PC-9 (cell line): ENCODE data around the gene C5orf63. TPM values are rescaled to one million over a fixed set of nuclear protein-coding genes. Genes with fewer than 3 reads are reported as not detected.
A peak's percentile ranks its signal among the peaks of the same experiment; 100 is the strongest.

Source experiments
- BruUV-seq: library from RNA; stranded (reverse); fragments of 400-500 nt; replicated peaks from 2 replicates; lab custom pipeline; 2021; lab: Mats Ljungman, UMichigan
- CTCF ChIA-PET: fragments of 300-600 bp; sonication (Branson Sonifier 250); formaldehyde crosslinking; loops from one replicate; lab custom pipeline; 2022; ENCODE audit warnings: antibody characterized with exemption; lab: Charles Lee
- POLR2A ChIA-PET: fragments of 300-600 bp; sonication (Branson Sonifier 250); formaldehyde crosslinking; loops from one replicate; lab custom pipeline; 2022; ENCODE audit warnings: antibody characterized with exemption; ENCODE audit not compliant: unreplicated experiment; lab: Charles Lee
- DNase-seq, 2 experiments: peaks; one replicate each; pipeline versions ENCODE4 v3.0.0 to v3.0.0-alpha.2; 2015 to 2022; ENCODE audit warnings: mixed read lengths in 1 of 2
- H2AFZ ChIP-seq: fragments of 200-600 bp; sonication (generic); 2 replicates; pipeline ENCODE4 v1.8.1; 2017; ENCODE audit warnings: antibody characterized with exemption
- H3F3A ChIP-seq: fragments of 200-600 bp; sonication (generic); 2 replicates; pipeline ENCODE4 v1.8.1; 2017; ENCODE audit warnings: antibody characterized with exemption, mild to moderate bottlenecking, low read depth; ENCODE audit not compliant: insufficient read depth
- H3K27ac ChIP-seq: fragments of 200-600 bp; sonication (generic); 2 replicates; pipeline ENCODE4 v1.6.1; 2016; ENCODE audit warnings: mixed run types
- H3K27me3 ChIP-seq: fragments of 200-600 bp; sonication (generic); 2 replicates; pipeline ENCODE4 v1.6.1; 2016; ENCODE audit warnings: low read depth, mixed run types; ENCODE audit not compliant: insufficient read depth
- H3K36me3 ChIP-seq: fragments of 200-600 bp; sonication (generic); 2 replicates; pipeline ENCODE4 v1.6.1; 2016; ENCODE audit warnings: low read depth, mixed run types
- H3K4me1 ChIP-seq: fragments of 200-600 bp; sonication (generic); replicated peaks from 2 replicates; pipeline ENCODE4 v1.6.1; 2016; ENCODE audit warnings: mixed run types; ENCODE audit not compliant: insufficient read depth
- H3K4me2 ChIP-seq: fragments of 200-600 bp; sonication (generic); 2 replicates; pipeline ENCODE4 v1.6.1; 2017; ENCODE audit warnings: mixed run types
- H3K4me3 ChIP-seq: fragments of 200-600 bp; sonication (generic); 2 replicates; pipeline ENCODE4 v1.6.1; 2016; ENCODE audit warnings: mixed run types
- H3K79me2 ChIP-seq: fragments of 200-600 bp; sonication (generic); 2 replicates; pipeline ENCODE4 v1.6.1; 2017; ENCODE audit warnings: low read depth, mixed run types
- H3K9me2 ChIP-seq: fragments of 200-600 bp; sonication (generic); 2 replicates; pipeline ENCODE4 v1.8.1; 2017; ENCODE audit warnings: mild to moderate bottlenecking; ENCODE audit not compliant: insufficient read depth
- H3K9me3 ChIP-seq: fragments of 200-600 bp; sonication (generic); 2 replicates; pipeline ENCODE4 v1.8.1; 2016; ENCODE audit warnings: low read depth; ENCODE audit not compliant: insufficient read depth
- H4K20me1 ChIP-seq: fragments of 200-600 bp; sonication (generic); 2 replicates; pipeline ENCODE4 v1.8.1; 2017; ENCODE audit not compliant: insufficient read depth
- CTCF ChIP-seq: fragments of 200-600 bp; sonication (generic); conservative IDR thresholded peaks from 2 replicates; pipeline ENCODE4 v1.6.1; 2017; ENCODE audit warnings: mixed run types, antibody characterized with exemption, mild to moderate bottlenecking, moderate library complexity
- EZH2 ChIP-seq: fragments of 200-600 bp; sonication (generic); IDR thresholded peaks from 2 replicates; pipeline ENCODE4 v1.8.0; 2017; ENCODE audit warnings: antibody characterized with exemption, low read depth
- intact Hi-C: fragments of 100-400 bp; cut with micrococcal nuclease; formaldehyde crosslinking; loops from one replicate; pipeline ENCODE4 v1.10.0; 2022; ENCODE audit not compliant: unreplicated experiment
- total RNA-seq: library from RNA; stranded (reverse); gene quantifications from 2 replicates; pipeline ENCODE4 v1.2.3, GENCODE V29; 2021

C5orf63 gene
- total RNA-seq, 1 experiment from 2014 or later, result 9.8 TPM

- TF ChIP-seq CTCF (no peak), EZH2 (no peak)
- Histone ChIP-seq H3K79me2 (no peaks in the 10 kb centered on the region), H3K9me3 (no peaks in the 10 kb centered on the region), H3K9me2 (no peaks in the 10 kb centered on the region), H3K36me3 (no peaks in the 10 kb centered on the region), H3F3A (peaks cover 11% of the 10 kb centered on the region; the same call in 1 of the 2 replicates), H3K27ac (peak overlapping the region; percentile 64), H2AFZ (peak overlapping the region; percentile 64; the same call in 1 of the 2 replicates), H3K27me3 (no peaks in the 10 kb centered on the region), H3K4me3 (0 out of 2 replicates have a peak overlapping the region, but pooled peaks have one; percentile 12), H3K4me1 (peaks cover 17% of the 10 kb centered on the region), H4K20me1 (no peaks in the 10 kb centered on the region), H3K4me2 (peak overlapping the region; percentile 58)
- intact Hi-C loops, result no loop called here
- ChIA-PET CTCF (interaction anchor here (0.7 kb wide), 1 partner anchor 17 kb away, joined by 5 read pairs; no protein-coding TSS in a partner anchor), POLR2A (no interaction called here)
- DNase-seq, result peak in 1 of 2 experiments; percentile 65
- BruUV-seq, result no TSS peak
These were observed 21.7 kb downstream of the C5orf63 start for GRCh38 chr5:127051591-127051990.

- BruUV-seq, result no TSS peak
- POLR2A ChIA-PET, result no interaction called here
- Histone ChIP-seq H3K4me1 (peaks cover 5% of the 10 kb centered on the region), H3K4me2 (no peak overlapping the region), H3K9me3 (no peaks in the 10 kb centered on the region), H3K36me3 (no peaks in the 10 kb centered on the region), H3K9me2 (no peaks in the 10 kb centered on the region), H4K20me1 (no peaks in the 10 kb centered on the region), H3K27me3 (no peaks in the 10 kb centered on the region), H2AFZ (no peak overlapping the region), H3K79me2 (no peaks in the 10 kb centered on the region), H3K4me3 (no peak overlapping the region), H3F3A (peaks cover 4% of the 10 kb centered on the region; the same call in 1 of the 2 replicates), H3K27ac (no peak overlapping the region)
- no peak for DNase-seq
- intact Hi-C loops, result no loop called here
- CTCF ChIA-PET, result no interaction called here
- TF ChIP-seq EZH2, result no peak
- TF ChIP-seq CTCF, result no peak
These were observed 26.8 kb downstream of the C5orf63 start for GRCh38 chr5:127046343-127047072.

GRCh38 chr5:127042593-127042992 lies 30.7 kb downstream of the C5orf63 start:
- ChIA-PET POLR2A (no interaction called here), CTCF (no interaction called here)
- Histone ChIP-seq H3K4me3 (no peak overlapping the region), H3K4me2 (no peak overlapping the region), H3K4me1 (no peaks in the 10 kb centered on the region), H3K27me3 (no peaks in the 10 kb centered on the region), H3K27ac (no peak overlapping the region), H3K79me2 (no peaks in the 10 kb centered on the region), H3K9me2 (no peaks in the 10 kb centered on the region), H3F3A (no peaks in the 10 kb centered on the region), H3K9me3 (no peaks in the 10 kb centered on the region), H3K36me3 (no peaks in the 10 kb centered on the region), H2AFZ (no peak overlapping the region), H4K20me1 (no peaks in the 10 kb centered on the region)
- intact Hi-C loops, result no loop called here
- no peak for DNase-seq
- BruUV-seq, result no TSS peak
- TF ChIP-seq CTCF (no peak), EZH2 (no peak)
